ENCODE data around the gene PRRC2A.

The PRRC2A gene

DNA sequence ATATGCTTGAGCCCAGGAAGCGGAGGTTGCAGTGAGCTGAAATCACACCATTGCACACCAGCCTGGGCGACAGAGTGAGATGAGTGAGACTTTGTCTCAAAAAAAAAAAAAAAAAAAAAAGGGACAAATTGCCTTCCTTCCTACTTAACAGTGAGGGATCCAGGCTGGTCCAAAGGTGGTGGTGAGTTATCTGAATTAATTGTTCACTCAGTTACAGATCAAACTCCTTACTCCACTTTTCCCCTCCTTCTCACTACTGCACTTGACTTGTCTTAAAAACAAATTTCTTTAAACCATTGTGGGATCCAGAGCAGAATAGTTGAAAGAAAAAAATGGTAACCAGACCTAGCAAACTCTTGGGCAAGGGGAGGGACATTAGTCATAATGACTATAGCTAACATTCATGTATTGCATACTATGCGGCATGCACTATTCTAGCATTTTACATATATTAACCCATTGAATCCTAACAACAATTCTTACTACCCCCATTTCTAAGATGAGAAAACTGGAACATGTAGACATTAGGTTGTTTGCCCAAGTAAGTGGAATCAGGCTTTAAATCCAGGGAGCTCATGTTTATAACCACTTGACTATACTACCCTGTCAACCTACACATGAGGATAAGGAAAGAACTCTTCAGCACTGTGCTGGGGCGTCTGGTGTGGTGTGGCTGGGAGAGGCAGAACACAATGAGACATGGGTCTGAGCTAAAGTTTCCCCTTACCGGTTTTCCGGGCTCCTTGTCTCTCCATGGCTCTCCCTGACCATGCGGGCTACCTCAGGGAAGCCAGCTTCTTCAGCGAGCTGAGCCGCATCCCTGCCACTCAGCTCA lies 42.8 kb downstream of the PRRC2A start:
- DNase-seq (ENCODE audit: low read depth), result no peak
- TF ChIP-seq, protein P1, sequence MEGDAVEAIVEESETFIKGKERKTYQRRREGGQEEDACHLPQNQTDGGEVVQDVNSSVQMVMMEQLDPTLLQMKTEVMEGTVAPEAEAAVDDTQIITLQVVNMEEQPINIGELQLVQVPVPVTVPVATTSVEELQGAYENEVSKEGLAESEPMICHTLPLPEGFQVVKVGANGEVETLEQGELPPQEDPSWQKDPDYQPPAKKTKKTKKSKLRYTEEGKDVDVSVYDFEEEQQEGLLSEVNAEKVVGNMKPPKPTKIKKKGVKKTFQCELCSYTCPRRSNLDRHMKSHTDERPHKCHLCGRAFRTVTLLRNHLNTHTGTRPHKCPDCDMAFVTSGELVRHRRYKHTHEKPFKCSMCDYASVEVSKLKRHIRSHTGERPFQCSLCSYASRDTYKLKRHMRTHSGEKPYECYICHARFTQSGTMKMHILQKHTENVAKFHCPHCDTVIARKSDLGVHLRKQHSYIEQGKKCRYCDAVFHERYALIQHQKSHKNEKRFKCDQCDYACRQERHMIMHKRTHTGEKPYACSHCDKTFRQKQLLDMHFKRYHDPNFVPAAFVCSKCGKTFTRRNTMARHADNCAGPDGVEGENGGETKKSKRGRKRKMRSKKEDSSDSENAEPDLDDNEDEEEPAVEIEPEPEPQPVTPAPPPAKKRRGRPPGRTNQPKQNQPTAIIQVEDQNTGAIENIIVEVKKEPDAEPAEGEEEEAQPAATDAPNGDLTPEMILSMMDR (IDR thresholded peaks at IDR 0.05; ENCODE audit: control insufficient read depth, extremely low read depth, insufficient read depth), result no peak
- no peak overlapping the region for H3K4me3 ChIP-seq (ENCODE audit: low read depth, low read length)

DNA sequence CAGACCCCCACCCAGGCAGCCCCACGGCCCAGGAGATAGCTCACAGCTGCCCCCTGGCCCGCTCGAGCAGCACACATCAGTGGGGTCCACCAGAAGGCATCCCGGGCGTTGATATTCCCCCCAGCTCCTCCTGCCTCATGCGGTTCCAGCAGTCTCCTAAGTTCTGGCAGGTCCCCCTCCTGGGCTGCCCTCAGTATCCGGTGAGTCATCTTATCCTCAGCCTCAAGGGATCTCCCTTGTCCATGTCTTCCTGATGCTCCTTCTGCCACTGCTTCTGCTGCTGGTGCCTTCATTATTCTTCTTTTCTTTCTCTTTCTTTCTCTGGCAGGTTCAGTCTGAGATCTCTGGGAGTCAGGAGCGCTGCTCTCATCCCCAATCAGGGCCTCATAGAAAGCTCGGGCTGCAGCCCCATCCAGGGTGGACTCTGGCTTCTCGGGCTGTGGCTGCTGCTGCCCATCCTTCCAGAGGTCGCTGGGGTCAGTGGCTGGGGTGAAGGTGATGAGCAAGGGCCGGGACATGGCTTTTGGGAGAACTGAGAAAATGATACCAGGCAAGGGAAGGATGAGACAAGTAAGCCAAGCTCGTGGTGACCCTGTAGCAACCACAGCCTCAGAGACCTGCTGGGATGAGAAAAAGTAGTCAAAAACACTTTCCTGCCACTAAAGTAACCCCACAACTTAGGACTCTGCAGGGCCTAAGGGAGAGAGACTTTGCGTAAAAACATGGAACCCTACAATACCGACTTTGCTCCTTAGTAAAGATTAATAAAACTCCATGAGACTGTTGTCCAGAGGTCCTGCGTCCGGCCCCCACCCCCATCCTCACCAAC lies 43.7 kb downstream of the PRRC2A start:
- TF ChIP-seq, protein P1 (IDR thresholded peaks at IDR 0.05; ENCODE audit: control insufficient read depth, extremely low read depth, insufficient read depth), result no peak

DNA sequence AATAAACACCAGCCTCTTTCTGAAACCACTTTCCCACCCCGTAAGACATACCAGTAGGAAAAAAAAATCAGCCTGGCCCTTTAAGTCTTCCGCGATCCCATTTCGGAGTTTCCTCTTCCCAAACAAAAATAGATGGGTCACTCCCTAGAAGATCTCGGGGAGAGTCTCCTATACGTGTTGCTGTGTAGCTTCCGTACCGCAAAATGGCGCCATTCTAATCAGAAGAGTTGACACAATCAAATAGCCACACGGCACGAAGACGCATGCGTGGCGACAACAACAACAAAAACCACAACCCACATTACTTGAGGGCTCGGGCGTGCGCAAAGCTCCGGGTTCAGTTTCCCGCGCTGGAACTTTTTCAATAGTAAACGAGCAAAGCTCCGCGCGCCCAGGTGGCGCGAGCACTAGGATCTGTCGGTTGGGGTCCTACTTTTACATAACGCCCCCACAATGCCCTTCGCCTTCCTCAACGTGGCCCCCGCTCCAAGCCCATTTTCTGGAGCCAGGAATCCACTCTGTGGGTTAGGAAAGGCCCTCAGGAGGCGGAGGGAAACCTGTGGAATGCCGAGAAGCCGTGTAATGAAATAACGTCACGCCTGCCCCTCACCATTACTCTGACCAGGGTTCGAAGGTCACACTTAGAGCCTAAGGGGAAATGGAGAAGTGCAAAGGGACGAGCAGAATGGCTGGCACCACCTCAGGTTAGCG lies 44.4 kb downstream of the PRRC2A start, which contains the start of gene GPANK1:
Gene GPANK1, minus strand, starts transcription at position 208 of the 711 bp plus-strand sequence. CDS start 519 bp downstream, outside the sequence.
- DNase-seq (ENCODE audit: low read depth), result peak; percentile 88
- H3K4me3 ChIP-seq (ENCODE audit: low read depth, low read length), result peak within 1 kb of the TSS; percentile 76
- TF ChIP-seq, protein P1 (IDR thresholded peaks at IDR 0.05; ENCODE audit: control insufficient read depth, extremely low read depth, insufficient read depth), result no peak

More for the DNA sequence above, 43.7 kb downstream of the PRRC2A start:
- H3K4me3 ChIP-seq (ENCODE audit: low read depth, low read length), result peak overlapping the region; percentile 76
- no peak for DNase-seq (ENCODE audit: low read depth)

DNA sequence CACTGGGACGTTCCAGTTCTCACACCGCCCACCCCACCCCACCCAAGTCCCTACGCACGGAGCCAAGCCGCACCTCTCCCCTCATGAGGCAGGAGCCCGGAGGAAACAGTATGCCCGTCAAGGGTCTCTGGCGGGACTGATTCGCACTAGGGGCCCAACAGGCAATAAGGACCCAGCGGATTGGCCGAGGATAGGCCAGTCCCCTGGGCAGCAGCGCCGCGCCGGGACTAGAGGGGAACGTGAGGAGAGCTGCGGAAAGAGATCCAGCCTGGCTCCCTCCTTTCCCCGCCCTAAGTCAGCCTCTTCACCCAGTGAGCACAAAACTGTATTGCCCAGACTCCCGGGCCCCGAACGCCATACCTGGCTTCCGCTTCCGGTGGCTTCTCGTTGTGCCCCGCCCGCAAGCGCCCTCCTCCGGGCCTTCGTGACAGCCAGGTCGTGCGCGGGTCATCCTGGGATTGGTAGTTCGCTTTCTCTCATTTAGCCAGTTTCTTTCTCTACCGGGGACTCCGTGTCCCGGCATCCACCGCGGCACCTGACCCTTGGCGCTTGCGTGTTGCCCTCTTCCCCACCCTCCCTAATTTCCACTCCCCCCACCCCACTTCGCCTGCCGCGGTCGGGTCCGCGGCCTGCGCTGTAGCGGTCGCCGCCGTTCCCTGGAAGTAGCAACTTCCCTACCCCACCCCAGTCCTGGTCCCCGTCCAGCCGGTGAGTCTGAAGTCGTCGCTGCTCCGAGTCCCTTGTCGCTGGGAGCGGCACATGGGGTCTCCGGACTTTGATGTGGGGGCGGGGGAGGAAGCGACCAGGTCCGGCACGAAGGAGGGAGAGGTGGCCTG lies 45.2 kb downstream of the PRRC2A start, which contains the start of gene CSNK2B:
Gene CSNK2B, plus strand, starts transcription at position 580 of the 836 bp plus-strand sequence. CDS start 752 bp downstream, outside the sequence.
- DNase-seq (ENCODE audit: low read depth), result peak; percentile 93
- H3K4me3 ChIP-seq (ENCODE audit: low read depth, low read length), result peak within 1 kb of the TSS; percentile 76
- TF ChIP-seq, protein P1 (IDR thresholded peaks at IDR 0.05; ENCODE audit: control insufficient read depth, extremely low read depth, insufficient read depth), result no peak

DNA sequence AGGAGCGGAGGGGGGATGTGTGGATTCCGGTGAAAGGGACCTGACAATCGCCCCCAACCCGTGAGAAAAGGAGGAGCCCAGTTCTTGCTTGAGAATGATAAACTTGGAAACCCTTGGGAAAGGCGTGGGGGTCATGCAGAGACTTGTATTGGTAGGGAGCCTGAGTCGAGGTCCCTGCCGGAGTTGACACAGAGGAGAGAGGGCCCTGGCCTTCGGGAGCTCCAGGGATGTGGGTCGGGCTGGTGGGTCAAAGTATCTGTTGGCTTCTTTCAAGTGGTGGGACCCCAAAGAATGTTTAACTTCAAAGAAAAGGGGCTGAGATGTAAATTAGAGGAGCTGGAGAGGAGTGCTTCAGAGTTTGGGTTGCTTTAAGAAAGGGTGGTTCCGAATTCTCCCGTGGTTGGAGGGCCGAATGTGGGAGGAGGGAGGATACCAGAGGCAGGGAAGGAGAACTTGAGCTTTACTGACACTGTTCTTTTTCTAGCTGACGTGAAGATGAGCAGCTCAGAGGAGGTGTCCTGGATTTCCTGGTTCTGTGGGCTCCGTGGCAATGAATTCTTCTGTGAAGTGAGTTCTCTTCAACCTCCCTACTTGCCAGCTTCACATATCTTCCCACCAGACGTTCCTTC lies 45.9 kb downstream of the PRRC2A start:
- no peak for DNase-seq (ENCODE audit: low read depth)
- TF ChIP-seq, protein P1 (IDR thresholded peaks at IDR 0.05; ENCODE audit: control insufficient read depth, extremely low read depth, insufficient read depth), result no peak
- H3K4me3 ChIP-seq (ENCODE audit: low read depth, low read length), result peak overlapping the region; percentile 76

All from LNCaP clone FGC (cell line).